Thyroid gland (tissue), 4 donors: ENCODE measurements around the gene CPXM1.

Source experiments
- CTCF ChIP-seq, 6 experiments: fragments of 200-600 bp in 3 of 6; fragments of 450-650 bp in 3 of 6; sonication (generic) in 3 of 6; IDR thresholded peaks; one replicate each; pipeline ENCODE4 v1.5.1; 2016 to 2019; ENCODE audit warnings: antibody characterized with exemption in 6 of 6, mild to moderate bottlenecking in 2 of 6, inconsistent platforms in 1 of 6, moderate library complexity in 1 of 6
- POLR2A ChIP-seq, 2 donors: fragments of 450-650 bp; IDR thresholded peaks; one replicate each; pipeline ENCODE4 v1.6.1; 2017; ENCODE audit warnings: antibody characterized with exemption in 2 of 2, mild to moderate bottlenecking in 2 of 2, moderate library complexity in 1 of 2

DNA sequence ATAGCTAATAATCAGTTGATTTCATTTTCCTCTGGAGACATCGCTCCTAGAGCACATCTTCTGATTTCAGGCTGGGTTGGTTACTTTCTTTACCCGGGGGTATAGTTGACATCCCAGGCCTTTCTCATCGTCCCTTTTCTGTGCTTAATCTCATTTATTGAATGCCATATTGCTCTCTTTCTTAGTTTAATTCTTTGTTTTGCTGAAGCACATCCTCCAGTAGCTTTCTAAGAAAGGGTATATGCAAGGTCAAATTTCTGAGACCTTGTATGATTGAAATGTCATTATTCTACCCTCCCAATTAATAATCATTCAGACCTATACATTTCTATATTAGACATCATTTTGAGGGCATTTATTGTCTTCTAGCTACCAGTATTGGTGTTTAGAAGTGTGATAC lies 11.8 kb upstream of the CPXM1 start:
- TF ChIP-seq CTCF (IDR thresholded peaks at IDR 0.05), result no peak
- no peak for TF ChIP-seq POLR2A (IDR thresholded peaks at IDR 0.05)
